SK-N-SH (cell line): ENCODE results near the gene PBRM1. TPM values are rescaled to one million over a fixed set of nuclear protein-coding genes. Genes with fewer than 3 reads are reported as not detected.

Experiments used
- CHD2 ChIP-seq: fragments of 150-350 bp; IDR thresholded peaks from 2 replicates; pipeline ENCODE4 v1.6.1; 2018; ENCODE audit warnings: low read length; ENCODE audit not compliant: partially characterized antibody
- CTCF ChIP-seq: fragments of 200-600 bp; sonication (generic); IDR thresholded peaks from 2 replicates; pipeline ENCODE4 v1.6.1; 2017; ENCODE audit warnings: antibody characterized with exemption, mild to moderate bottlenecking, moderate library complexity
- EZH2phosphoT487 ChIP-seq: fragments of 200-600 bp; sonication (generic); IDR thresholded peaks from 2 replicates; pipeline ENCODE4 v1.6.1; 2017; ENCODE audit warnings: low read depth, mixed run types, mild to moderate bottlenecking, antibody characterized with exemption, moderate library complexity, borderline replicate concordance
- FOXJ3 ChIP-seq: sonication (generic); formaldehyde crosslinking; IDR thresholded peaks from 2 replicates; pipeline ENCODE4 v1.5.1; 2020; ENCODE audit warnings: mild to moderate bottlenecking, missing genetic modification reagents
- GATA2 ChIP-seq: sonication (generic); formaldehyde crosslinking; IDR thresholded peaks from 2 replicates; pipeline ENCODE4 v1.5.0; 2020; ENCODE audit warnings: mild to moderate bottlenecking, missing genetic modification reagents
- IRF3 ChIP-seq: fragments of 150-350 bp; IDR thresholded peaks from 2 replicates; pipeline ENCODE4 v1.6.1; 2016; ENCODE audit warnings: mild to moderate bottlenecking, low read depth, low read length
- JUND ChIP-seq: IDR thresholded peaks from 2 replicates; pipeline ENCODE4 v1.4.0; 2012
- MEF2A ChIP-seq: IDR thresholded peaks from 2 replicates; pipeline ENCODE4 v1.4.0; 2012; ENCODE audit warnings: low read depth, borderline replicate concordance
- POLR2AphosphoS5 ChIP-seq: IDR thresholded peaks from 2 replicates; pipeline ENCODE4 v1.6.1; 2012; ENCODE audit warnings: low read depth, low read length
- RAD21 ChIP-seq: IDR thresholded peaks from 2 replicates; pipeline ENCODE4 v1.6.1; 2012; ENCODE audit warnings: mild to moderate bottlenecking, low read length
- RFX5 ChIP-seq: IDR thresholded peaks from 2 replicates; pipeline ENCODE4 v1.6.1; 2012; ENCODE audit warnings: mild to moderate bottlenecking, improper control_type of control experiment, low read length
- RXRA ChIP-seq: IDR thresholded peaks from 2 replicates; pipeline ENCODE4 v1.4.0; 2012; ENCODE audit warnings: low read depth, mild to moderate bottlenecking, borderline replicate concordance
- SMC3 ChIP-seq: IDR thresholded peaks from 2 replicates; pipeline ENCODE4 v1.6.1; 2012; ENCODE audit warnings: low read depth, low read length, improper control_type of control experiment
- TEAD4 ChIP-seq: IDR thresholded peaks from 2 replicates; pipeline ENCODE4 v1.4.0; 2012; ENCODE audit warnings: mild to moderate bottlenecking, borderline replicate concordance; ENCODE audit not compliant: insufficient read depth
- USF2 ChIP-seq: fragments of 150-350 bp; IDR thresholded peaks from 2 replicates; pipeline ENCODE4 v1.6.1; 2017; ENCODE audit warnings: antibody characterized with exemption, low read length, low read depth, borderline replicate concordance
- YY1 ChIP-seq: IDR thresholded peaks from 2 replicates; pipeline ENCODE4 v1.4.0; 2012; ENCODE audit warnings: low read depth, mild to moderate bottlenecking
- polyA plus RNA-seq, 3 experiments: library from polyadenylated mRNA; depleted of rRNA; stranded (reverse); fragments of >200 nt; gene quantifications; 2 replicates each; pipeline ENCODE4 v1.2.3, GENCODE V29; 2012
- TF ChIP-seq, protein P1 (sequence below): IDR thresholded peaks from 2 replicates; pipeline ENCODE4 v1.4.0; 2012; ENCODE audit warnings: low read depth, borderline replicate concordance
- TF ChIP-seq, protein P2 (sequence below): IDR thresholded peaks from 2 replicates; pipeline ENCODE4 v1.4.0; 2012; ENCODE audit warnings: low read depth
- TF ChIP-seq, protein P3 (sequence below): IDR thresholded peaks from 2 replicates; pipeline ENCODE4; 2012

PBRM1 gene
- polyA plus RNA-seq, 1 of the 3 experiments (the other 2 are of a cell fraction), result 14.3 TPM

GRCh38 chr3:52705688-52706686 is 20.3 kb upstream of the PBRM1 start, which contains the start of the genes GLT8D1 and SPCS1 (continued):
- no peak for TF ChIP-seq RAD21
- TF ChIP-seq, protein P1, sequence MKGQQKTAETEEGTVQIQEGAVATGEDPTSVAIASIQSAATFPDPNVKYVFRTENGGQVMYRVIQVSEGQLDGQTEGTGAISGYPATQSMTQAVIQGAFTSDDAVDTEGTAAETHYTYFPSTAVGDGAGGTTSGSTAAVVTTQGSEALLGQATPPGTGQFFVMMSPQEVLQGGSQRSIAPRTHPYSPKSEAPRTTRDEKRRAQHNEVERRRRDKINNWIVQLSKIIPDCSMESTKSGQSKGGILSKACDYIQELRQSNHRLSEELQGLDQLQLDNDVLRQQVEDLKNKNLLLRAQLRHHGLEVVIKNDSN, result no peak
- TF ChIP-seq POLR2AphosphoS5, result peak; percentile 79
- no peak for TF ChIP-seq SMC3
- no peak for TF ChIP-seq RFX5
- no peak for TF ChIP-seq RXRA
- TF ChIP-seq MEF2A, result no peak
- no peak for TF ChIP-seq IRF3
- no peak for TF ChIP-seq FOXJ3
- no peak for TF ChIP-seq EZH2phosphoT487
- no peak for TF ChIP-seq GATA2
- no peak for TF ChIP-seq USF2
- TF ChIP-seq YY1, result peak; percentile 92
- TF ChIP-seq CHD2, result peak; percentile 37
- TF ChIP-seq JUND, result no peak
- TF ChIP-seq, protein P2, sequence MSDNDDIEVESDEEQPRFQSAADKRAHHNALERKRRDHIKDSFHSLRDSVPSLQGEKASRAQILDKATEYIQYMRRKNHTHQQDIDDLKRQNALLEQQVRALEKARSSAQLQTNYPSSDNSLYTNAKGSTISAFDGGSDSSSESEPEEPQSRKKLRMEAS, result peak; percentile 67; the same call in 1 of the 2 replicates
- no peak for TF ChIP-seq CTCF
- no peak for TF ChIP-seq TEAD4
- TF ChIP-seq, protein P3, sequence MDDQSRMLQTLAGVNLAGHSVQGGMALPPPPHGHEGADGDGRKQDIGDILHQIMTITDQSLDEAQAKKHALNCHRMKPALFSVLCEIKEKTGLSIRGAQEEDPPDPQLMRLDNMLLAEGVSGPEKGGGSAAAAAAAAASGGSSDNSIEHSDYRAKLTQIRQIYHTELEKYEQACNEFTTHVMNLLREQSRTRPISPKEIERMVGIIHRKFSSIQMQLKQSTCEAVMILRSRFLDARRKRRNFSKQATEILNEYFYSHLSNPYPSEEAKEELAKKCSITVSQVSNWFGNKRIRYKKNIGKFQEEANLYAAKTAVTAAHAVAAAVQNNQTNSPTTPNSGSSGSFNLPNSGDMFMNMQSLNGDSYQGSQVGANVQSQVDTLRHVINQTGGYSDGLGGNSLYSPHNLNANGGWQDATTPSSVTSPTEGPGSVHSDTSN, result no peak; the same call in 1 of the 2 replicates
